GM12878 (cell line): Measurements from ENCODE around the gene ANTKMT. TPM values are rescaled to one million over a fixed set of nuclear protein-coding genes. Genes with fewer than 3 reads are reported as not detected.

Experiments used
- ATAC-seq: fragments of 200-7000 bp; cut with Tn5 transposase; 3 replicates; pipeline ENCODE4 v1.9.1; 2020; ENCODE audit warnings: mild to moderate bottlenecking, moderate library complexity
- BruUV-seq: library from RNA; stranded (reverse); fragments of 400-500 nt; replicated peaks from 2 replicates; lab custom pipeline; 2021; lab: Mats Ljungman, UMichigan
- CTCF ChIA-PET: fragments of 300-600 bp; sonication (Branson Sonifier 250); formaldehyde crosslinking; extraction: SDS; loops from one replicate; lab custom pipeline; 2021; ENCODE audit warnings: inconsistent platforms; lab: Yijun Ruan, JAX
- POLR2A ChIA-PET: fragments of 350-600 bp; formaldehyde crosslinking; extraction: SDS; loops from one replicate; lab custom pipeline; 2021; ENCODE audit warnings: inconsistent platforms; lab: Charles Lee
- RAD21 ChIA-PET: fragments of 300-600 bp; sonication (Branson Sonifier 250); formaldehyde crosslinking; loops from one replicate; lab custom pipeline; 2023; ENCODE audit warnings: antibody characterized with exemption; ENCODE audit not compliant: unreplicated experiment; lab: Charles Lee
- SMC1A ChIA-PET: fragments of 300-600 bp; sonication (Branson Sonifier 250); formaldehyde crosslinking; loops from one replicate; lab custom pipeline; 2023; ENCODE audit not compliant: unreplicated experiment, uncharacterized antibody; lab: Charles Lee
- DNase-seq: peaks from one replicate; pipeline ENCODE4 v3.0.0-alpha.2; 2011; ENCODE audit warnings: low read depth, low spot score
- FAIRE-seq: peaks from 3 replicates; lab custom pipeline; 2011; peaks lifted over from hg19 to GRCh38; lab: Jason Lieb, UNC
- H2AFZ ChIP-seq: 2 replicates; pipeline ENCODE4 v1.6.0; 2011; ENCODE audit warnings: low read depth, low read length, control low read depth; ENCODE audit not compliant: control insufficient read depth
- H3K27ac ChIP-seq: 2 replicates; pipeline ENCODE4 v1.5.1; 2011; ENCODE audit warnings: control low read depth; ENCODE audit not compliant: control insufficient read depth, insufficient read depth
- H3K27me3 ChIP-seq, 2 experiments: replicated peaks in 1 of 2; 2 replicates each; pipeline versions ENCODE4 v1.6.0 to v1.6.1; 2011; ENCODE audit warnings: low read length in 1 of 2; ENCODE audit not compliant: control insufficient read depth in 2 of 2, insufficient read depth in 2 of 2
- H3K36me3 ChIP-seq, 2 experiments: 2 replicates each; pipeline ENCODE4 v1.5.1; 2011; ENCODE audit warnings: low read length in 1 of 2; ENCODE audit not compliant: control insufficient read depth in 2 of 2, insufficient read depth in 2 of 2
- H3K4me1 ChIP-seq: 2 replicates; pipeline ENCODE4 v1.6.1; 2011; ENCODE audit warnings: mild to moderate bottlenecking, low read length, moderate library complexity, mixed read lengths; ENCODE audit not compliant: control insufficient read depth, insufficient read depth
- H3K4me2 ChIP-seq: 2 replicates; pipeline ENCODE4 v1.6.0; 2011; ENCODE audit warnings: control low read depth; ENCODE audit not compliant: control insufficient read depth, insufficient read depth
- H3K4me3 ChIP-seq: fragments of 200-600 bp; sonication (generic); 2 replicates; pipeline ENCODE4 v1.5.1; 2016
- H3K79me2 ChIP-seq: 2 replicates; pipeline ENCODE4 v1.6.0; 2011; ENCODE audit warnings: low read length; ENCODE audit not compliant: control insufficient read depth, insufficient read depth
- H3K9ac ChIP-seq: 2 replicates; pipeline ENCODE4 v1.8.0; 2011; ENCODE audit warnings: low read length, control low read depth, mixed read lengths; ENCODE audit not compliant: control insufficient read depth, insufficient read depth
- H3K9me3 ChIP-seq: replicated peaks from 3 replicates; pipeline ENCODE4 v1.5.1; 2011; ENCODE audit warnings: mild to moderate bottlenecking, low read length; ENCODE audit not compliant: control insufficient read depth, insufficient read depth
- H4K20me1 ChIP-seq: 2 replicates; pipeline ENCODE4 v1.6.0; 2011; ENCODE audit not compliant: control insufficient read depth, insufficient read depth
- EGR1 ChIP-seq, 2 experiments: IDR thresholded peaks; 1 replicate in 1 of 2; 2 replicates in 1 of 2; pipeline ENCODE4 v1.6.1; 2011 to 2012; ENCODE audit warnings: low read depth in 2 of 2, low read length in 2 of 2, borderline replicate concordance in 1 of 2, mild to moderate bottlenecking in 1 of 2, moderate library complexity in 1 of 2
- POLR2A ChIP-seq: IDR thresholded peaks from 2 replicates; pipeline ENCODE4 v1.6.1; 2011; ENCODE audit warnings: low read depth, mild to moderate bottlenecking, low read length
- TCF12 ChIP-seq: IDR thresholded peaks from 2 replicates; pipeline ENCODE4 v1.6.1; 2011; ENCODE audit warnings: low read depth, mild to moderate bottlenecking, low read length
- WGBS: methylation state at CpG from one replicate; pipeline ENCODE4 v1.1.6; 2016; ENCODE audit warnings: low lambda C conversion rate; ENCODE audit not compliant: insufficient replicate concordance, insufficient coverage; ENCODE audit errors: missing lambda C conversion rate; 5-methylcytosine and 5-hydroxymethylcytosine counted together
- in situ Hi-C: fragments of 300-500 bp; cut with MboI; formaldehyde crosslinking; loops from 9 replicates; pipeline ENCODE4 v1.14.3; 2018; ENCODE audit warnings: mixed read lengths
- intact Hi-C: fragments of 100-400 bp; cut with micrococcal nuclease; formaldehyde crosslinking; loops from one replicate; pipeline ENCODE4 v1.14.2; 2022; ENCODE audit not compliant: unreplicated experiment
- polyA plus RNA-seq, 11 experiments: library from polyadenylated mRNA; depleted of rRNA in 4 of 11; unstranded in 6 of 11; stranded (reverse) in 5 of 11; fragments of >200 nt; fragmentation: Nextera tagmentation in 4 of 11; fragmentation: Illumina TruSeq in 1 of 11; extraction: Ambion mirVana in 4 of 11; extraction: Trizol in 1 of 11; gene quantifications; 1 replicate in 1 of 11; 2 replicates in 10 of 11; pipeline versions ENCODE4 v1.2.1 to v1.2.3, GENCODE V29; 2011 to 2016; ENCODE audit warnings: inconsistent platforms in 2 of 11, missing spikeins in 2 of 11, low read depth in 1 of 11
- total RNA-seq, 4 experiments: library from RNA; depleted of rRNA in 3 of 4; stranded (reverse); fragments of >200 nt in 3 of 4; fragmentation: Illumina TruSeq in 1 of 4; extraction: Trizol in 1 of 4; gene quantifications; 2 replicates each; pipeline versions ENCODE4 v1.2.1 to v1.2.3, GENCODE V29; 2013 to 2021
- TF ChIP-seq, protein P1 (sequence below): IDR thresholded peaks from 2 replicates; pipeline ENCODE4 v1.6.1; 2012; ENCODE audit warnings: low read length, inconsistent platforms

ANTKMT gene
- total and polyA plus RNA-seq, 10 of the 15 experiments (the other 5 are each of a cell fraction or from before 2014, with no cell fraction given): 0.58 to 60.5 (median 25.8) TPM

DNA sequence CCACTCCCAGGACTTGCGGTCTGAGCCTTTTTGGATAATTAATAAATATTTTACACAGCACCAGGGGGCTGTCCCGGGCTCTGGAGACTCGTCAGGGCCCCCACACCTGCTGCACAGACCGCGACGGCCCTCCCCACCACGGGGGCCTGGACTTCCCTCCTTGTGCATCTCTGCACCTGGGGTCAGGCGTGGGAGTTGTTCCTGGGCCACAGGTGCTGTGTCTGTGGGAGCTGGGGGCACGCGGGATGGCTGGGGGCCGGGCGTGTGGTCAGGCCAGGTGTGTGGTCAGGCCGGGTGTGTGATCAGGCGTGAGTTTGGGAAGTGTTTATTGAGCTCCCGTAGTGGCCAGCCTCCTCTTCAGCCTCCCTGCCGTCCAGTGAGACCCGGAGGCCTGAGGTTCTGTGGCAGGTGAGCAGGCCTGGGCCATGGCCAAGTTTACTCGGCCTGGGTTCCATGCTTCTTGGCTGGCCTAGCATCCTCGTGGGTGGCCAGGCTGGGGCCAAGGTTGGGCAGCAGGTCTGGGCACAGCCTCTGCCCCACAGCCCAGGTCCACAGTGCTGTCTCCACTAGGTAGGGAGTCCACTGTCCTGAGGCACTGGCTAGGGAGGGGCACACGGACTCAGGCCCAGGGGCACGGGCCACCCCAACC lies 42.6 kb upstream of the ANTKMT start:
- peaks cover 18% of the 10 kb centered on the region for H3K79me2 ChIP-seq
- DNase-seq: no peak
- CTCF ChIA-PET: interaction anchor here (0.9 kb wide), 1 partner anchor 10 kb away, joined by 4 read pairs; the partner anchor contains the start of gene RHOT2
- no peak for TF ChIP-seq EGR1 (IDR thresholded peaks at IDR 0.05; ENCODE audit: borderline replicate concordance in 1 of 2, low read depth in 2 of 2, low read length in 2 of 2)
- TF ChIP-seq TCF12: 0 out of 2 replicates have a peak, but pooled peaks have one; percentile 37
- peak; percentile 47; the same call in 1 of the 2 replicates for TF ChIP-seq POLR2A
- TF ChIP-seq, protein P1, sequence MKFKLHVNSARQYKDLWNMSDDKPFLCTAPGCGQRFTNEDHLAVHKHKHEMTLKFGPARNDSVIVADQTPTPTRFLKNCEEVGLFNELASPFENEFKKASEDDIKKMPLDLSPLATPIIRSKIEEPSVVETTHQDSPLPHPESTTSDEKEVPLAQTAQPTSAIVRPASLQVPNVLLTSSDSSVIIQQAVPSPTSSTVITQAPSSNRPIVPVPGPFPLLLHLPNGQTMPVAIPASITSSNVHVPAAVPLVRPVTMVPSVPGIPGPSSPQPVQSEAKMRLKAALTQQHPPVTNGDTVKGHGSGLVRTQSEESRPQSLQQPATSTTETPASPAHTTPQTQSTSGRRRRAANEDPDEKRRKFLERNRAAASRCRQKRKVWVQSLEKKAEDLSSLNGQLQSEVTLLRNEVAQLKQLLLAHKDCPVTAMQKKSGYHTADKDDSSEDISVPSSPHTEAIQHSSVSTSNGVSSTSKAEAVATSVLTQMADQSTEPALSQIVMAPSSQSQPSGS: no peak
- intact Hi-C loops (no loop called here), in situ Hi-C loops (no loop called here)
- RAD21 ChIA-PET: interaction anchor here (0.6 kb wide), 1 partner anchor 1043 kb away, joined by 4 read pairs; no protein-coding TSS in a partner anchor
- SMC1A ChIA-PET: no interaction called here
- POLR2A ChIA-PET: no interaction called here
- H3K27me3 ChIP-seq: no peaks in the 10 kb centered on the region
- H3K4me2 ChIP-seq: no peak overlapping the region
- BruUV-seq: no TSS peak
- WGBS: 22% methylated on average over 21 of the region's 21 CpGs
- no peak overlapping the region for H3K9ac ChIP-seq
- peaks cover 6% of the 10 kb centered on the region; the same call in 1 of the 2 replicates for H4K20me1 ChIP-seq
- no peak overlapping the region for H3K4me3 ChIP-seq
- no peaks in the 10 kb centered on the region for H3K9me3 ChIP-seq
- no peak for ATAC-seq
- peaks cover 13% of the 10 kb centered on the region for H3K4me1 ChIP-seq
- no peak overlapping the region for H2AFZ ChIP-seq
- H3K27ac ChIP-seq: no peak overlapping the region
- H3K36me3 ChIP-seq: peaks cover 6 to 7% of the 10 kb centered on the region in 2 experiments; a peak in 2 of 4 replicates
- FAIRE-seq: no peak
